Parathyroid adenoma (tissue), 2 donors: ENCODE data around the gene EMX2.

Experiments
- H2AFZ ChIP-seq: fragments of 300-600 bp; sonication (generic); one replicate; pipeline ENCODE4 v1.7.0; 2017; ENCODE audit warnings: antibody characterized with exemption, mild to moderate bottlenecking
- H3K27ac ChIP-seq: fragments of 300-600 bp; sonication (generic); one replicate; pipeline ENCODE4 v1.7.0; 2017
- H3K27me3 ChIP-seq: fragments of 300-600 bp; sonication (generic); one replicate; pipeline ENCODE4 v1.7.0; 2017; ENCODE audit warnings: low read length; ENCODE audit not compliant: control insufficient read depth, insufficient read depth
- H3K36me3 ChIP-seq: fragments of 300-600 bp; sonication (generic); one replicate; pipeline ENCODE4 v1.7.0; 2017; ENCODE audit warnings: low read length; ENCODE audit not compliant: control insufficient read depth, insufficient read depth
- H3K4me1 ChIP-seq: fragments of 300-600 bp; sonication (generic); one replicate; pipeline ENCODE4 v1.7.0; 2017; ENCODE audit warnings: control low read depth
- H3K4me2 ChIP-seq: fragments of 300-600 bp; sonication (generic); one replicate; pipeline ENCODE4 v1.7.0; 2017; ENCODE audit warnings: low read length
- H3K4me3 ChIP-seq: fragments of 300-600 bp; sonication (generic); one replicate; pipeline ENCODE4 v1.7.0; 2017; ENCODE audit warnings: low read depth, low read length
- H3K79me2 ChIP-seq: fragments of 300-600 bp; sonication (generic); one replicate; pipeline ENCODE4 v1.7.0; 2017; ENCODE audit warnings: control low read depth
- H3K9ac ChIP-seq: fragments of 300-600 bp; sonication (generic); one replicate; pipeline ENCODE4 v1.7.0; 2017; ENCODE audit warnings: mild to moderate bottlenecking
- H3K9me3 ChIP-seq: fragments of 300-600 bp; sonication (generic); one replicate; pipeline ENCODE4 v1.7.0; 2017; ENCODE audit warnings: low read length; ENCODE audit not compliant: control insufficient read depth
- TF ChIP-seq, protein P1 (sequence below): fragments of 300-600 bp; sonication (generic); IDR thresholded peaks from one replicate; pipeline ENCODE4 v1.7.0; 2017; ENCODE audit warnings: antibody characterized with exemption, mild to moderate bottlenecking
- donor health status: primary hyperparathyroidism.

EMX2 gene

DNA sequence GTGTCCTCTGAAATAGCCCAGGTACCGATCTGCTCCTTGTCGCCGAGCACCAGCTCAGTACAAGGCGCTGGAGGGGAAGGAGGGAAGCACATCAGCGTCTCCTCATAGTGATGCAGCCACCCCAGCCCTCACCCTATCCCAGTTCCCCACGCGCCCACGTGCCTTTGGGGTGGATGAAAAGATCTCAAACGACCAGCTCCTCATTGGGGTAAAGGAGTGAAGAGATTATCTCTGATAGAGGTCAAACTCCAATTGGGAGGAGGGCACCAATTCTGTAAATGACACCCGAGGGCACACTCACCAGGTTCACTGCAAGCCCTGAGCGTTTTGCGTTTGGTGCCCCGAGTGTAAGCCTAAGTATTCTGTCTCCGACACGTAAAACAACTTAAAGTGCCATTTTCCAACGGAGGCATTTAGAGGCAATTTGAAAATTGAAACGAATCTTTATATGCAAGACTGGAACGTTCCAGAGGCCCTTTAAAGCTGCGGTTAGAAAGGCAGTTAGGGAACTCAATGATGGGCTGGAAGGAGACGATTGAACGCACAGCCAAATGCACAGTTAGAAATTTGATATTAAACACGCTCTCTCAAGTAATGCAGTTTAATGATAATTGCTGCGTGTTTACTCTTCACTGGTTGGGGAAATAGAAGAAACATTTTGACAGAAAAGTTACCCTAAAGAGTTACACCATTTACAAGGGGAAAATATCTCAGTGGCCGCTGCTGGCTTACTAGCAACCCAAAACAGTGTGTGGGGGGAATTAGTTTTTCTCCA, 8.9 kb upstream of the EMX2 start:
- Histone ChIP-seq H3K36me3 (no peaks in the 10 kb centered on the region), H3K9ac (no peak overlapping the region), H3K27ac (no peak overlapping the region), H3K4me1 (no peaks in the 10 kb centered on the region), H3K4me2 (no peak overlapping the region), H2AFZ (no peak overlapping the region), H3K4me3 (no peak overlapping the region), H3K79me2 (no peaks in the 10 kb centered on the region), H3K27me3 (peaks cover 24% of the 10 kb centered on the region), H3K9me3 (no peaks in the 10 kb centered on the region)
- TF ChIP-seq, protein P1, sequence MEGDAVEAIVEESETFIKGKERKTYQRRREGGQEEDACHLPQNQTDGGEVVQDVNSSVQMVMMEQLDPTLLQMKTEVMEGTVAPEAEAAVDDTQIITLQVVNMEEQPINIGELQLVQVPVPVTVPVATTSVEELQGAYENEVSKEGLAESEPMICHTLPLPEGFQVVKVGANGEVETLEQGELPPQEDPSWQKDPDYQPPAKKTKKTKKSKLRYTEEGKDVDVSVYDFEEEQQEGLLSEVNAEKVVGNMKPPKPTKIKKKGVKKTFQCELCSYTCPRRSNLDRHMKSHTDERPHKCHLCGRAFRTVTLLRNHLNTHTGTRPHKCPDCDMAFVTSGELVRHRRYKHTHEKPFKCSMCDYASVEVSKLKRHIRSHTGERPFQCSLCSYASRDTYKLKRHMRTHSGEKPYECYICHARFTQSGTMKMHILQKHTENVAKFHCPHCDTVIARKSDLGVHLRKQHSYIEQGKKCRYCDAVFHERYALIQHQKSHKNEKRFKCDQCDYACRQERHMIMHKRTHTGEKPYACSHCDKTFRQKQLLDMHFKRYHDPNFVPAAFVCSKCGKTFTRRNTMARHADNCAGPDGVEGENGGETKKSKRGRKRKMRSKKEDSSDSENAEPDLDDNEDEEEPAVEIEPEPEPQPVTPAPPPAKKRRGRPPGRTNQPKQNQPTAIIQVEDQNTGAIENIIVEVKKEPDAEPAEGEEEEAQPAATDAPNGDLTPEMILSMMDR, result no peak

DNA sequence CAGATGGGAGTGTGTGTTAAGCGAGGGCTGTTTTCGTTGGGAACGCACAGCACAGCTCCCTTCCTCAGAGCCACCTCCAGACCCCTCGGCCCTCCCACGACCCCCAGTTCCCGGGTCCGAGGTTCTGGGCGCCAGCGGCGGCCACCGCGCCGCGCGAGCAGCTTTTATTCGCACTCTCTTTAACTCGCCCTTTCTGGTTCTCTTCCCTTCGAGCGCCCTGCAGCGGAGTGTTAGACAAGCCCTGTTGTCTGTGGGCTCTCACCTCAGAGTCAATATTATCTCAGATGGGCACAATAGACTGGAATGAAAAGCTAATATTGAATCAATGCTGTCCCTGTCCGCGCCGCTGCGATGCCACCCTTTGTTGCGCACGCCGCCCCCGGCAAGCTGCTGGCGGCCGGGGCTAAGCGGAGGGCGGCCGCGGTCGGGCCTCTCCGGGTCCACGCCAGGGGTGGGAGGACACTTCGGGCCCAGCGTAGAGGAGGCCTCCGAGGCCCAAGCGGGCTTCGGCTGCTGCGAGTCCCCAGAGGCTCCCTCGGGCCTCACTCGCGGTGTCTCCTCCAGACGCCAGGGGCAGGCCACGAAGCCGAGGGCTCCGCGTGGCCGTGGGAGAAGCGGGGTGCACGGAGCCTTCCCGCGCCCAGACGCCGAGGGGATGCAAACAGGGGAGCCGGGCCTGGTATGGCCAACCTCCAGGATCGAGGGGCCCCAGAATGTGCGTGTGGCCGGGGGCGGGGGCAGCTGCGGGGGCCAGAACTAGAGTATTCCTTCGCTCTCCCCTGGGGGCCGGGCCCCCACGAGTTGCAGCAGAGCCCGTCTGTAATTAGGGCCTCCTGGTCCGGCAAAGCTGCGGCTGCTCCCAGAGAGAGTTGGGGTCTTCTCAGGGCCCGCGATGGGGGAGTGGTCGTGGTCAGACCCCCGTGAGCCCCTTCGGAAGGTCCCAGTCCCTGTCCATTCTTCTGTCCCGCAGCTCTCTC, 7.9 kb upstream of the EMX2 start:
- TF ChIP-seq, protein P1, result no peak
- no peaks in the 10 kb centered on the region for H3K9me3 ChIP-seq
- H3K27ac ChIP-seq, result no peak overlapping the region
- no peaks in the 10 kb centered on the region for H3K4me1 ChIP-seq
- no peak overlapping the region for H3K4me3 ChIP-seq
- no peak overlapping the region for H3K4me2 ChIP-seq
- H3K27me3 ChIP-seq, result peaks cover 24% of the 10 kb centered on the region
- no peaks in the 10 kb centered on the region for H3K79me2 ChIP-seq
- H2AFZ ChIP-seq, result no peak overlapping the region
- no peak overlapping the region for H3K9ac ChIP-seq
- H3K36me3 ChIP-seq, result no peaks in the 10 kb centered on the region

DNA sequence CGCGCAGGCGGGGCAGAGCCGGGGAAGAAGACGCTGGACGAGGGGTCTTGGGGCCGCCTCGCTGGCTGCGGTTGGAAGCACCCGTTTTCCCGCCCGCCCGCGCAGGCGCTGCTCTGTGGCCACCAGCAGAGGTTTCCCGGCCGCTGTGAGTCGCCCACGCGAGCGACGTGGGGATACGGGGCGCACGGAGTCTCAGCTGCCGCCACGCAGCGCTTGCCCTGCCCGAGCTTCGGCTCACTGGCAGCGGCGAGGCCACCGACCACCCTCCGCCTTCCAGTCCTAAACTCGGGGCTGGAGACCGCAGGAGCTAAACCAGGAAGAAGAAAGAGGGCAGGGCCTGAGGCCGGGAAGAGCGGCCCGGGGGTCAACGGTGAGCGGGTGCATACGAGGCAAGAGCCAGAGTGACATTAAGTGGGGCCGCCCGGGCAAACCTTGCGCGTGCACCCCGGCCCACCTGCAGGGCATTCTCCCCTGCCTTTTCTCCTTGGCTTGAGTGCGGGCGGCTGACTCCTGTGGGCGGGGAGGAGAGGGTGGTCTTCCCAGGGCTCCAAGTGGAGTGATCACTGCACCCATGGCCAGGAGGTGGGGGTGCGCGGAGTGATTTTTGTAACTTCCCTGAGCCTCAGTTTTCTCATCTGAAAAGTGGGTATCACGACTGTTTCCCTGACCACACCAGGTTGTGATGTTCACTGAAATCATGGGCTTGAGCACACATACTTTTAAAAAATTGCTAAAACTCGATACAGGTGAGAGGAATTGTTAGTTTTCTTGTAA, 7.1 kb upstream of the EMX2 start:
- Histone ChIP-seq H3K9me3 (no peaks in the 10 kb centered on the region), H3K4me3 (peak overlapping the region; percentile 7), H3K4me2 (peak overlapping the region; percentile 69), H3K27me3 (peaks cover 24% of the 10 kb centered on the region), H3K27ac (no peak overlapping the region), H2AFZ (no peak overlapping the region), H3K79me2 (no peaks in the 10 kb centered on the region), H3K4me1 (no peaks in the 10 kb centered on the region), H3K36me3 (no peaks in the 10 kb centered on the region), H3K9ac (no peak overlapping the region)
- TF ChIP-seq, protein P1, result no peak

DNA sequence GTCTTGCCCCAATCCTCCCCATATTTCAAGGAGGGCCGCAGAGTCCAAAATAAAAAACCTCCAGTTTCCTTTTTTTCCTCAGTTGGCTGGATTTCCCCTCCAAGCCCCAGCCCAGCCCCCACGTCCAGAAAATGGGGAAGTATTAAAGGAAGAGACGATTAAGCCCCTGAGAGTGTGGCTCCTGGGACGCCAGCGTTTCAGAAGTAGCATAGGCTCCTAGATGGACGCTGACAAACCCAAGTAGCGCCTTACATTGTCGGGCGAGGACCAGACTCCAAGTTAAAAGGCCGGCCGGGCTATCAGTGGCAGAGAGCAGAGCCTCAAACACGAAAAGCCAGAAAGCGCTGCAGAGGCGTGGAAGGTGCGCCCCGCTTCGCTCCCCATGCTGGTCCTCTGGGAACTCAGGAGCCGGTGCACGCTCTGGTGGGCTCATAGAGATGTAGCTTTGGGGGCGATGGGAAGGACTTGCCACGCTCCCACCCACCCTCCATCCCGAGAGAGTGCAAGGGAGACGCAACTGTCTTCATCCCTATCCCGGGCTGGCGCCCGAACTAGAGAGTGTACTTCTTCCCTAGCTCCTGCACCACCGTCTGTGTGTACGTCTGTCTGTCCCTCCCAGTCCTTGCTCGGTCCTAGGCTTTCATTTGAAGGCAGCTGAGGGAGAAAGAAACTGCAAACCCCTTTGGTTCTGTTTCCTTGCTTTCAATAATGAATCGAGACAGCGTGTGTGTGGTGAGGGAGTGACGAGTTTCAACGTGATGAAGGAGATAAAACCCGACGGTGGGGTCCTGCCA, 6.3 kb upstream of the EMX2 start:
- H3K4me2 ChIP-seq, result no peak overlapping the region
- peaks cover 27% of the 10 kb centered on the region for H3K27me3 ChIP-seq
- H3K27ac ChIP-seq, result no peak overlapping the region
- TF ChIP-seq, protein P1, result no peak
- no peaks in the 10 kb centered on the region for H3K79me2 ChIP-seq
- no peak overlapping the region for H2AFZ ChIP-seq
- H3K9ac ChIP-seq, result no peak overlapping the region
- H3K4me3 ChIP-seq, result no peak overlapping the region
- no peaks in the 10 kb centered on the region for H3K4me1 ChIP-seq
- H3K36me3 ChIP-seq, result no peaks in the 10 kb centered on the region
- H3K9me3 ChIP-seq, result no peaks in the 10 kb centered on the region
